Activated T-helper 17 cell treated with anti-CD3 and anti-CD28 coated beads, Interleukin-2, amount 50 U/mL, for 72 hours (primary cell): ENCODE measurements around the gene COX10. TPM values are rescaled to one million over a fixed set of nuclear protein-coding genes. Genes with fewer than 3 reads are reported as not detected.

Experiments used
- ATAC-seq: fragments of 150-1000 bp; cut with Tn5 transposase; replicated peaks from 2 replicates; pipeline ENCODE4 v1.10.0; 2021; ENCODE audit warnings: mild to moderate bottlenecking, moderate library complexity
- H3K27ac Mint-ChIP-seq: one replicate; pipeline ENCODE4 v1.8.0; 2022; ENCODE audit warnings: mixed read lengths
- H3K27me3 Mint-ChIP-seq: one replicate; pipeline ENCODE4 v1.8.0; 2022; ENCODE audit warnings: mixed read lengths
- H3K36me3 Mint-ChIP-seq: one replicate; pipeline ENCODE4 v1.8.0; 2022; ENCODE audit warnings: low read depth, mild to moderate bottlenecking, mixed read lengths
- H3K4me1 Mint-ChIP-seq: one replicate; pipeline ENCODE4 v1.8.0; 2022; ENCODE audit warnings: mixed read lengths
- H3K4me3 Mint-ChIP-seq: one replicate; pipeline ENCODE4 v1.8.0; 2022; ENCODE audit warnings: mild to moderate bottlenecking, mixed read lengths
- H3K9me3 Mint-ChIP-seq: one replicate; pipeline ENCODE4 v1.8.0; 2022; ENCODE audit warnings: mixed read lengths
- total RNA-seq, 2 donors: library from RNA; stranded (reverse); gene quantifications; one replicate each; pipeline ENCODE4 v1.2.3, GENCODE V29; 2022

COX10 gene
- total RNA-seq, 2 donors from 2014 or later, result 16.0 to 30.1 TPM

- H3K36me3 Mint-ChIP-seq, result peaks cover 1% of the 10 kb centered on the region
- H3K27me3 Mint-ChIP-seq, result no peaks in the 10 kb centered on the region
- H3K27ac Mint-ChIP-seq, result peak overlapping the region; percentile 13
- H3K4me1 Mint-ChIP-seq, result peaks cover 39% of the 10 kb centered on the region
- peak overlapping the region; percentile 7 for H3K4me3 Mint-ChIP-seq
- ATAC-seq, result no peak
- peaks cover 4% of the 10 kb centered on the region for H3K9me3 Mint-ChIP-seq
Observed at GRCh38 chr17:14123619-14124278, 54.4 kb downstream of the COX10 start.

GRCh38 chr17:14124854-14125253 is 55.5 kb downstream of the COX10 start:
- no peak overlapping the region for H3K27ac Mint-ChIP-seq
- H3K9me3 Mint-ChIP-seq, result peaks cover 4% of the 10 kb centered on the region
- H3K4me3 Mint-ChIP-seq, result no peak overlapping the region
- ATAC-seq, result no peak
- H3K27me3 Mint-ChIP-seq, result no peaks in the 10 kb centered on the region
- H3K4me1 Mint-ChIP-seq, result peaks cover 31% of the 10 kb centered on the region
- H3K36me3 Mint-ChIP-seq, result no peaks in the 10 kb centered on the region

- Mint-ChIP-seq H3K27ac (no peak overlapping the region), H3K4me1 (peaks cover 23% of the 10 kb centered on the region), H3K36me3 (no peaks in the 10 kb centered on the region), H3K9me3 (no peaks in the 10 kb centered on the region), H3K4me3 (no peak overlapping the region), H3K27me3 (no peaks in the 10 kb centered on the region)
- no peak for ATAC-seq
Observed at GRCh38 chr17:14125518-14126137, 56.3 kb downstream of the COX10 start.

GRCh38 chr17:14133104-14133503 is 63.8 kb downstream of the COX10 start:
- Mint-ChIP-seq H3K4me1 (no peaks in the 10 kb centered on the region), H3K9me3 (no peaks in the 10 kb centered on the region), H3K36me3 (no peaks in the 10 kb centered on the region), H3K4me3 (no peak overlapping the region), H3K27ac (no peak overlapping the region), H3K27me3 (no peaks in the 10 kb centered on the region)
- ATAC-seq, result no peak

- H3K4me1 Mint-ChIP-seq, result no peaks in the 10 kb centered on the region
- no peak overlapping the region for H3K4me3 Mint-ChIP-seq
- no peak for ATAC-seq
- no peaks in the 10 kb centered on the region for H3K27me3 Mint-ChIP-seq
- H3K9me3 Mint-ChIP-seq, result no peaks in the 10 kb centered on the region
- H3K36me3 Mint-ChIP-seq, result no peaks in the 10 kb centered on the region
- H3K27ac Mint-ChIP-seq, result no peak overlapping the region
Observed at GRCh38 chr17:14134456-14134855, 65.2 kb downstream of the COX10 start.

- peak overlapping the region; percentile 30 for H3K27ac Mint-ChIP-seq
- no peaks in the 10 kb centered on the region for H3K27me3 Mint-ChIP-seq
- ATAC-seq, result peak; percentile 55
- no peaks in the 10 kb centered on the region for H3K4me1 Mint-ChIP-seq
- no peaks in the 10 kb centered on the region for H3K36me3 Mint-ChIP-seq
- H3K9me3 Mint-ChIP-seq, result no peaks in the 10 kb centered on the region
- no peak overlapping the region for H3K4me3 Mint-ChIP-seq
Observed at GRCh38 chr17:14135906-14136590, 66.7 kb downstream of the COX10 start.

GRCh38 chr17:14138649-14139048 is 69.3 kb downstream of the COX10 start:
- Mint-ChIP-seq H3K4me1 (peaks cover under 1% of the 10 kb centered on the region), H3K4me3 (no peak overlapping the region)

GRCh38 chr17:14143688-14144087 is 74.4 kb downstream of the COX10 start:
- Mint-ChIP-seq H3K27me3 (no peaks in the 10 kb centered on the region), H3K4me1 (peaks cover 11% of the 10 kb centered on the region), H3K9me3 (no peaks in the 10 kb centered on the region), H3K36me3 (no peaks in the 10 kb centered on the region), H3K27ac (no peak overlapping the region), H3K4me3 (no peak overlapping the region)
- no peak for ATAC-seq

More at GRCh38 chr17:14138649-14139048, 69.3 kb downstream of the COX10 start:
- no peaks in the 10 kb centered on the region for H3K27me3 Mint-ChIP-seq
- ATAC-seq, result no peak
- H3K27ac Mint-ChIP-seq, result no peak overlapping the region
- no peaks in the 10 kb centered on the region for H3K9me3 Mint-ChIP-seq
- H3K36me3 Mint-ChIP-seq, result no peaks in the 10 kb centered on the region

- no peak overlapping the region for H3K27ac Mint-ChIP-seq
- H3K4me1 Mint-ChIP-seq, result peaks cover 11% of the 10 kb centered on the region
- no peaks in the 10 kb centered on the region for H3K27me3 Mint-ChIP-seq
- H3K4me3 Mint-ChIP-seq, result no peak overlapping the region
- H3K36me3 Mint-ChIP-seq, result no peaks in the 10 kb centered on the region
- no peak for ATAC-seq
- no peaks in the 10 kb centered on the region for H3K9me3 Mint-ChIP-seq
Observed at GRCh38 chr17:14144508-14144907, 75.2 kb downstream of the COX10 start.

- no peak overlapping the region for H3K27ac Mint-ChIP-seq
- H3K4me3 Mint-ChIP-seq, result no peak overlapping the region
- H3K4me1 Mint-ChIP-seq, result peaks cover 6% of the 10 kb centered on the region
- no peak for ATAC-seq
- no peaks in the 10 kb centered on the region for H3K27me3 Mint-ChIP-seq
- no peaks in the 10 kb centered on the region for H3K36me3 Mint-ChIP-seq
- peaks cover under 1% of the 10 kb centered on the region for H3K9me3 Mint-ChIP-seq
Observed at GRCh38 chr17:14149751-14150150, 80.4 kb downstream of the COX10 start.

- Mint-ChIP-seq H3K4me3 (no peak overlapping the region), H3K36me3 (no peaks in the 10 kb centered on the region), H3K27me3 (no peaks in the 10 kb centered on the region), H3K4me1 (peaks cover 6% of the 10 kb centered on the region), H3K27ac (no peak overlapping the region), H3K9me3 (peaks cover 4% of the 10 kb centered on the region)
- ATAC-seq, result no peak
Observed at GRCh38 chr17:14150619-14151018, 81.3 kb downstream of the COX10 start.

- H3K9me3 Mint-ChIP-seq, result peaks cover 4% of the 10 kb centered on the region
- no peak overlapping the region for H3K27ac Mint-ChIP-seq
- H3K4me1 Mint-ChIP-seq, result peaks cover 10% of the 10 kb centered on the region
- H3K36me3 Mint-ChIP-seq, result no peaks in the 10 kb centered on the region
- H3K4me3 Mint-ChIP-seq, result no peak overlapping the region
- no peaks in the 10 kb centered on the region for H3K27me3 Mint-ChIP-seq
- ATAC-seq, result no peak
Observed at GRCh38 chr17:14152721-14153120, 83.4 kb downstream of the COX10 start.

GRCh38 chr17:14153374-14153773 is 84.1 kb downstream of the COX10 start:
- Mint-ChIP-seq H3K4me1 (peaks cover 10% of the 10 kb centered on the region), H3K4me3 (no peak overlapping the region), H3K27me3 (no peaks in the 10 kb centered on the region), H3K27ac (no peak overlapping the region), H3K36me3 (no peaks in the 10 kb centered on the region), H3K9me3 (peaks cover 4% of the 10 kb centered on the region)
- no peak for ATAC-seq

- no peak overlapping the region for H3K4me3 Mint-ChIP-seq
- H3K27ac Mint-ChIP-seq, result no peak overlapping the region
- peaks cover 15% of the 10 kb centered on the region for H3K36me3 Mint-ChIP-seq
- no peak for ATAC-seq
- H3K27me3 Mint-ChIP-seq, result no peaks in the 10 kb centered on the region
- peaks cover 4% of the 10 kb centered on the region for H3K9me3 Mint-ChIP-seq
- H3K4me1 Mint-ChIP-seq, result peaks cover 10% of the 10 kb centered on the region
Observed at GRCh38 chr17:14156689-14157088, 87.4 kb downstream of the COX10 start.

- Mint-ChIP-seq H3K36me3 (peaks cover 26% of the 10 kb centered on the region), H3K4me3 (no peak overlapping the region), H3K9me3 (peaks cover 4% of the 10 kb centered on the region), H3K27ac (no peak overlapping the region), H3K27me3 (no peaks in the 10 kb centered on the region), H3K4me1 (peaks cover 10% of the 10 kb centered on the region)
- ATAC-seq, result peak; percentile 26
Observed at GRCh38 chr17:14157822-14158221, 88.5 kb downstream of the COX10 start.
